Heart right ventricle (tissue), 16 donors: ENCODE data around the gene HMBS. TPM values are rescaled to one million over a fixed set of nuclear protein-coding genes. Genes with fewer than 3 reads are reported as not detected.
"Not testable (repeated sequence)": the region's sequence is repeated elsewhere in the genome, so short reads cannot be mapped to it uniquely, and the experiment has no call there.

Experiments
- ATAC-seq, 8 donors: fragments of 200-7000 bp; cut with Tn5 transposase; one replicate each; pipeline ENCODE4 v1.9.1; 2020; ENCODE audit warnings: mild to moderate bottlenecking in 8 of 8, moderate library complexity in 8 of 8, moderate number of reproducible peaks in 1 of 8
- DNase-seq, 2 donors: peaks; one replicate each; pipeline ENCODE4 v3.0.0-alpha.2; 2020
- H3K27ac ChIP-seq, 10 donors: fragments of 200-600 bp; sonication (generic) in 2 of 10; one replicate each; pipeline versions ENCODE4 v1.5.0 to v1.8.0; 2020 to 2022; ENCODE audit warnings: mild to moderate bottlenecking in 3 of 10
- H3K27me3 ChIP-seq, 7 donors: fragments of 200-600 bp; one replicate each; pipeline ENCODE4 v1.8.0; 2021 to 2022; ENCODE audit warnings: mild to moderate bottlenecking in 2 of 7
- H3K36me3 ChIP-seq, 9 donors: fragments of 200-600 bp; sonication (generic) in 1 of 9; one replicate each; pipeline versions ENCODE4 v1.5.0 to v1.8.0; 2020 to 2022; ENCODE audit warnings: mild to moderate bottlenecking in 2 of 9
- H3K4me1 ChIP-seq, 9 donors: fragments of 200-600 bp; sonication (generic) in 1 of 9; one replicate each; pipeline versions ENCODE4 v1.5.0 to v1.8.0; 2020 to 2022; ENCODE audit warnings: mild to moderate bottlenecking in 4 of 9
- H3K4me3 ChIP-seq, 10 donors: fragments of 200-600 bp; sonication (generic) in 2 of 10; one replicate each; pipeline versions ENCODE4 v1.5.0 to v1.8.0; 2020 to 2022; ENCODE audit warnings: mild to moderate bottlenecking in 7 of 10, moderate library complexity in 2 of 10
- H3K9me3 ChIP-seq, 11 donors: fragments of 200-600 bp in 10 of 11; sonication (generic) in 2 of 11; one replicate each; pipeline versions ENCODE4 v1.5.0 to v1.8.0; 2013 to 2022; ENCODE audit warnings: mild to moderate bottlenecking in 2 of 11, control low read depth in 1 of 11, moderate library complexity in 1 of 11
- WGBS, 2 donors: extraction: QIAGEN DNeasy Blood & Tissue Kit; methylation state at CpG; one replicate each; pipeline ENCODE4 v1.1.7; 2013; ENCODE audit warnings: inconsistent platforms in 1 of 2; 5-methylcytosine and 5-hydroxymethylcytosine counted together
- intact Hi-C, 10 donors: fragments of 100-400 bp; cut with DNase I; formaldehyde crosslinking; loops; one replicate each; pipeline versions ENCODE4 v1.11.1 to v1.14.2; 2022
- long read RNA-seq, 3 donors: library from polyadenylated mRNA; unstranded; transcript quantifications; one replicate each; pipeline ENCODE4 v2.0.0, GENCODE V29; 2020 to 2021
- polyA plus RNA-seq, 2 donors: library from polyadenylated mRNA; stranded (reverse); fragments of 200-250 nt; gene quantifications; one replicate each; pipeline ENCODE4 v1.2.3, GENCODE V29; 2013
- total RNA-seq, 10 donors: library from RNA; stranded (reverse); fragmentation: NEBNext Ultra II Directional in 3 of 10; extraction: Animal tissue kit (Norgen Biotek cat#: 25700) in 3 of 10; gene quantifications; one replicate each; pipeline versions ENCODE4 v1.2.1 to v1.2.4, GENCODE V29; 2021 to 2023
- TF ChIP-seq, protein P1 (sequence below), 9 donors: fragments of 200-600 bp; sonication (generic) in 2 of 9; IDR thresholded peaks; one replicate each; pipeline versions ENCODE4 v1.5.0 to v1.8.0; 2021 to 2022; ENCODE audit warnings: antibody characterized with exemption in 9 of 9, mild to moderate bottlenecking in 5 of 9, moderate library complexity in 1 of 9
- donor health status: Arrhythmogenic right ventricular cardiomyopathy.
- donor health status: ischemic (EF 13 %, LVEDD 7.1; RV severe dilation, severe dysfunction).
- donor health status: healthy with polysubstance abuse.
- donor health status: DM: no; HTN: yes; CAD: no.
- donor health status: DM: no; HTN: no; CAD: no.
- donor health status: ischemic (EF 25% LVEDD 6.9; RV normal size, moderate dysfunction).
- donor health status: ischemic (EF 25% LVEDD 5.7; RV mildly dilated, moderate dysfunction).
- donor health status: healthy.
- donor health status: DM: yes; HTN: yes; CAD: no.
- donor health status: Ischemic cardiomyopathy.
- donor health status: ischemic (EF 35%, LVEDD 5.7; RV mildly dilated, moderate dysfunction).
- donor health status: nonischemic (EF 11% LVEDD 7.7; RV severe dilation, severe dysfunction).
- donor health status: DM: yes; HTN: yes; CAD: no.
- donor health status: PGD.
- donor health status: ischemic (EF 29% LVEDD 5.4; RV normal size, mild dysfunction).
- donor health status: nonischemic (EF 23%, LVEDD 6.1; RV moderate dilation, normal function).

Gene HMBS
- 10 to 100 TPM; 14.3 to 24.9 (median 17.3) TPM for total RNA-seq
- 10 to 100 TPM; 33.0 to 39.7 TPM for polyA plus RNA-seq
- long read RNA-seq, donor 1, transcript HMBS-201 (14 exons, 1,501 nt), result major isoform, 22 of 29 reads
- long read RNA-seq, donor 1, partial matches to known transcripts, result 1 of 29 reads
- long read RNA-seq, donor 1, other reads (novel, unspliced or antisense), result 5 of 29 reads
- long read RNA-seq, donor 2, transcript HMBS-201 (14 exons, 1,501 nt), result major isoform, 37 of 46 reads
- long read RNA-seq, donor 2, partial matches to known transcripts, result 2 of 46 reads
- long read RNA-seq, donor 2, other reads (novel, unspliced or antisense), result 5 of 46 reads
- long read RNA-seq, donor 3, transcript HMBS-201 (14 exons, 1,501 nt), result major isoform, 67 of 88 reads
- long read RNA-seq, donor 3, partial matches to known transcripts, result 2 of 88 reads
- long read RNA-seq, donor 3, other reads (novel, unspliced or antisense), result 17 of 88 reads

DNA sequence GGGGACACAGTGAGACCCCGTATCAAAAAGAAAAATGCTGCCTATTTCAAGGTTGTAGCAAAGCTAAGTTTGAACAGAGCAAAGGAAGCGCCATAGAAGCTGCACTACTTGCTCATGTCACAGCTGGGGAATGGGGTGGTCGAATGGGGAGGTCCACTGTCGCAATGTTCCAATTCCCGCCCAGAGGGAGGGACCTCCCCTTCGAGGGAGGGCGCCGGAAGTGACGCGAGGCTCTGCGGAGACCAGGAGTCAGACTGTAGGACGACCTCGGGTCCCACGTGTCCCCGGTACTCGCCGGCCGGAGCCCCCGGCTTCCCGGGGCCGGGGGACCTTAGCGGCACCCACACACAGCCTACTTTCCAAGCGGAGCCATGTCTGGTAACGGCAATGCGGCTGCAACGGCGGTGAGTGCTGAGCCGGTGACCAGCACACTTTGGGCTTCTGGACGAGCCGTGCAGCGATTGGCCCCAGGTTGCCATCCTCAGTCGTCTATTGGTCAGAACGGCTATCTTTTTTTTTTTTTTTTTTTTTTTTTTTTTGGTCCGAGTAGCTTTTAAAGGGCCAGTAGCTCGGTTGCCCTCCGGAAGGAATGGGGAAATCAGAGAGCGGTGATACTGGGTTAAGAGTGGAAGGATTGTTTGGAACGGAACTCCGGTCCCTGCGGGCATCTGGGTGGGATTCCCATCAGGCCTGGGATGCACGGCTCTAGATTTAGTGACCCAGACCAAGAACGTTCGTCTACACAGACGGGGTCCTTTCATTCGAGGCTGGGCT, at the start of gene HMBS:
HMBS (plus strand) TSS at position 219 of the 774 bp plus-strand sequence; CDS start at position 372, 153 bp downstream.
- Histone ChIP-seq H3K4me3 (peak within 1 kb of the TSS; percentile 45 to 94 (median 66)), H3K27ac (peak within 1 kb of the TSS; percentile 65 to 97 (median 90)), H3K9me3 (no peaks in the 10 kb centered on the region), H3K4me1 (peaks cover 4 to 43% (median 16%) of the 10 kb centered on the region in 9 donors), H3K36me3 (peaks cover 0 to 36% (median 21%) of the 10 kb centered on the region in 9 donors), H3K27me3 (no peaks in the 10 kb centered on the region)
- ATAC-seq (peak; percentile 95 to 98 (median 98)), DNase-seq (peak; percentile 92 to 94)
- WGBS, 2 donors, result 0 to 1% methylated on average over 45 of the region's 45 CpGs
- TF ChIP-seq, protein P1, sequence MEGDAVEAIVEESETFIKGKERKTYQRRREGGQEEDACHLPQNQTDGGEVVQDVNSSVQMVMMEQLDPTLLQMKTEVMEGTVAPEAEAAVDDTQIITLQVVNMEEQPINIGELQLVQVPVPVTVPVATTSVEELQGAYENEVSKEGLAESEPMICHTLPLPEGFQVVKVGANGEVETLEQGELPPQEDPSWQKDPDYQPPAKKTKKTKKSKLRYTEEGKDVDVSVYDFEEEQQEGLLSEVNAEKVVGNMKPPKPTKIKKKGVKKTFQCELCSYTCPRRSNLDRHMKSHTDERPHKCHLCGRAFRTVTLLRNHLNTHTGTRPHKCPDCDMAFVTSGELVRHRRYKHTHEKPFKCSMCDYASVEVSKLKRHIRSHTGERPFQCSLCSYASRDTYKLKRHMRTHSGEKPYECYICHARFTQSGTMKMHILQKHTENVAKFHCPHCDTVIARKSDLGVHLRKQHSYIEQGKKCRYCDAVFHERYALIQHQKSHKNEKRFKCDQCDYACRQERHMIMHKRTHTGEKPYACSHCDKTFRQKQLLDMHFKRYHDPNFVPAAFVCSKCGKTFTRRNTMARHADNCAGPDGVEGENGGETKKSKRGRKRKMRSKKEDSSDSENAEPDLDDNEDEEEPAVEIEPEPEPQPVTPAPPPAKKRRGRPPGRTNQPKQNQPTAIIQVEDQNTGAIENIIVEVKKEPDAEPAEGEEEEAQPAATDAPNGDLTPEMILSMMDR (IDR thresholded peaks at IDR 0.05), result no peak
- intact Hi-C loops, result no loop called here

DNA sequence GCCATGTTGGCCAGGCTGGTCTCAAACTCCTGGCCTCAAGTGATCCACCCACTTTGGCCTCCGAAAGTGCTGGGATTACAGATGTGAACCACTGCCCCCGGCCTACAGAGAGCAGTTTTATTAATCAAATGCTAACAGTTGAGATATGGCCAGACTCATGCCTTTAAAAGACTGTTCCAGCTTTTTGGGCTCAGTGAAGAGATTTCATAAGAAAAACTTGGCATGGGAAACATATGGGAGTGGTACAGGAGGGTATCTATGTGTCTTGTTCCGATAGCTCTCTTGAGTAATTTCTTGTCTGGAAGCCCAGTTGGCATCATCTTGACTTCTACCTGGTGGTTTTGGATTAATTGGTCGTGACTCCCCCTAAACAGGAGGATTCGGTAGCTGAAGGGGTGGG, 45.8 kb upstream of the HMBS start:
- Histone ChIP-seq H3K4me3 (no peak overlapping the region), H3K9me3 (no peaks in the 10 kb centered on the region), H3K4me1 (no peaks in the 10 kb centered on the region), H3K36me3 (no peaks in the 10 kb centered on the region), H3K27me3 (no peaks in the 10 kb centered on the region), H3K27ac (no peak overlapping the region)
- WGBS, 2 donors, result 85 to 86% methylated on average over 5 of the region's 5 CpGs
- ATAC-seq, result no peak
- TF ChIP-seq, protein P1 (IDR thresholded peaks at IDR 0.05), result no peak
- no peak for DNase-seq
- intact Hi-C loops, result no loop called here

DNA sequence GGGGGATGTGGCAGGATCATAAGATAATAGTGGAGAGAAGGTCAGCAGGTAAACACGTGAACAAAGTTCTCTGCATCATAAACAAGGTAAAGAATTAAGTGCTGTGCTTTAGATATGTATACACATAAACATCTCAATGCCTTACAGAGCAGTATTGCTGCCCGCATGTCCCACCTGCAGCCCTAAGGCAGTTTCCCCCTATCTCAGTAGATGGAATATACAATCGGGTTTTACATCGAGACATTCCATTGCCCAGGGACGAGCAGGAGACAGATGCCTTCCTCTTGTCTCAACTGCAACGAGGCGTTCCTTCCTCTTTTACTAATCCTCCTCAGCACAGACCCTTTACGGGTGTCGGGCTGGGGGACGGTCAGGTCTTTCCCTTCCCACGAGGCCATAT, 45.2 kb upstream of the HMBS start:
- WGBS, 2 donors, result 30 to 31% methylated on average over 9 to 11 of the region's 11 CpGs
- H3K4me3 ChIP-seq, DNase-seq, ATAC-seq, H3K36me3 ChIP-seq, intact Hi-C loops, H3K27me3 ChIP-seq, H3K9me3 ChIP-seq, H3K27ac ChIP-seq, H3K4me1 ChIP-seq: not testable (repeated sequence)

DNA sequence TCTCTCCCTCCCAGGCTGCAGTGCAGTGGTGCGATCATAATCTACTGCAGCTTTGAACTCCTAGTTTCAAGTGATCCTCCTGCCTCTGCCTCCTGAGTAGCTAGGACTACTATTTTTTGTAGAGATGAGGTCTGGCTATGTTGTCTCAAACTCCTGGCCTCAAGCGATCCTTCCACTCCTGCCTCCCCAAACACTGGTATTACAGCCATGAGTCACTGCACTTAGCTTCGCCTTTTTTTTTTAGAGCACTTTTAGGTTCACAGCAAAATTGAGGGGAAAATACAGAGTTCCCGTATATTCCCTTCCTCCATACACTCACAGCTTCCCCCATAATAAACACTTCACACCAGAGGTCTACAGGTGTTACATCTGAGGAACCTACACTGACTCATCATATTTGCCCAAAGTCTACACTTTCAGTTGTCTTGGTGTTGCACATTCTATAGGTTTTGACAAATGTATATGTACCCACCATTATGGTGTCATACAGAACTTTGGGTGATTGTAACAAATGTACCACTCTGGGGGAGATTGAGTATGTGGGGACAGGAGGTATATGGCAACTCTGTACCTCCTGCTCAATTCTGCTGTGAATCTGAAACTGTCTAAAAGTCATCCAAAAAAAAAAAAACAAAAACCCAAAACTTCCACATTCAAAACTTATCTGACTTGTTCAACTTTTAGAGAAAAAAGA, 42.7 kb upstream of the HMBS start:
- no peak for DNase-seq
- no peak for ATAC-seq
- Histone ChIP-seq H3K27me3 (no peaks in the 10 kb centered on the region), H3K4me1 (no peaks in the 10 kb centered on the region), H3K4me3 (no peak overlapping the region), H3K36me3 (peaks cover 0 to 29% (median 22%) of the 10 kb centered on the region in 9 donors), H3K27ac (no peak overlapping the region), H3K9me3 (no peaks in the 10 kb centered on the region)
- TF ChIP-seq, protein P1 (IDR thresholded peaks at IDR 0.05), result no peak
- WGBS, 2 donors, result 92 to 95% methylated on average over 4 of the region's 4 CpGs
- intact Hi-C loops, result no loop called here
